Gastrocnemius medialis (tissue), 4 donors: ENCODE measurements around the gene AUTS2.

Experiments
- POLR2A ChIP-seq, 2 donors: fragments of 450-650 bp; IDR thresholded peaks; one replicate each; pipeline ENCODE4 v1.6.1; 2017; ENCODE audit warnings: antibody characterized with exemption in 2 of 2, mild to moderate bottlenecking in 2 of 2, moderate library complexity in 2 of 2
- TF ChIP-seq, protein P1 (sequence below), 5 experiments: fragments of 450-650 bp in 3 of 5; fragments of 200-600 bp in 2 of 5; sonication (generic) in 2 of 5; IDR thresholded peaks in 4 of 5; conservative IDR thresholded peaks in 1 of 5; 1 replicate in 4 of 5; 2 replicates in 1 of 5; pipeline ENCODE4 v1.5.1; 2016 to 2019; ENCODE audit warnings: antibody characterized with exemption in 5 of 5, mild to moderate bottlenecking in 3 of 5, moderate library complexity in 3 of 5

DNA sequence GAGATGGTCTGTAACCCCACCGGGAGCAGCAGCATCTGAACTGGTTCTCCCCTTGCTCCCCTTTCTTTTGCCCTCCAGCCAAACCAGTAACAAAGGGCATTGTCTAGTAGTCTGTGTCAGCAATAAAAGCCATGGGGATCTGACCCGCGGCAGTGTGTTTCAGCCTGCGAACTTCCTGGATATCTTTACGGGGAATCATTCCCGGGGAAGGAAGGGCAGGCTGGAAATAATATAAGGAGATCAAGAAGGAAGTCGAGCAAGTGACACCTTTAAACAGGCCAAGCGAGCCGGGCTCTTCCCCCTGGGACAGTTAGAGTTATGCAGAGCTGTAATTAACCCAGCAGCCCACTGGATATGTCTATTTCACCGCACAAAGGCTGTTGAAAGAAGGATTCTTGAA, 872.5 kb downstream of the AUTS2 start:
- TF ChIP-seq, protein P1, sequence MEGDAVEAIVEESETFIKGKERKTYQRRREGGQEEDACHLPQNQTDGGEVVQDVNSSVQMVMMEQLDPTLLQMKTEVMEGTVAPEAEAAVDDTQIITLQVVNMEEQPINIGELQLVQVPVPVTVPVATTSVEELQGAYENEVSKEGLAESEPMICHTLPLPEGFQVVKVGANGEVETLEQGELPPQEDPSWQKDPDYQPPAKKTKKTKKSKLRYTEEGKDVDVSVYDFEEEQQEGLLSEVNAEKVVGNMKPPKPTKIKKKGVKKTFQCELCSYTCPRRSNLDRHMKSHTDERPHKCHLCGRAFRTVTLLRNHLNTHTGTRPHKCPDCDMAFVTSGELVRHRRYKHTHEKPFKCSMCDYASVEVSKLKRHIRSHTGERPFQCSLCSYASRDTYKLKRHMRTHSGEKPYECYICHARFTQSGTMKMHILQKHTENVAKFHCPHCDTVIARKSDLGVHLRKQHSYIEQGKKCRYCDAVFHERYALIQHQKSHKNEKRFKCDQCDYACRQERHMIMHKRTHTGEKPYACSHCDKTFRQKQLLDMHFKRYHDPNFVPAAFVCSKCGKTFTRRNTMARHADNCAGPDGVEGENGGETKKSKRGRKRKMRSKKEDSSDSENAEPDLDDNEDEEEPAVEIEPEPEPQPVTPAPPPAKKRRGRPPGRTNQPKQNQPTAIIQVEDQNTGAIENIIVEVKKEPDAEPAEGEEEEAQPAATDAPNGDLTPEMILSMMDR (IDR thresholded peaks at IDR 0.05 in 4 of 5, conservative IDR thresholded peaks at IDR 0.05 in 1 of 5) = no peak
- no peak for TF ChIP-seq POLR2A (IDR thresholded peaks at IDR 0.05)
